GM21723 (cell line): ENCODE data around the gene SSBP4.

Experiments used
- ATAC-seq: cut with Tn5 transposase; IDR thresholded peaks from one replicate; pipeline ENCODE4 v1.9.1; 2021; ENCODE audit warnings: mild to moderate bottlenecking, moderate library complexity; ENCODE audit not compliant: unreplicated experiment

Gene SSBP4

DNA sequence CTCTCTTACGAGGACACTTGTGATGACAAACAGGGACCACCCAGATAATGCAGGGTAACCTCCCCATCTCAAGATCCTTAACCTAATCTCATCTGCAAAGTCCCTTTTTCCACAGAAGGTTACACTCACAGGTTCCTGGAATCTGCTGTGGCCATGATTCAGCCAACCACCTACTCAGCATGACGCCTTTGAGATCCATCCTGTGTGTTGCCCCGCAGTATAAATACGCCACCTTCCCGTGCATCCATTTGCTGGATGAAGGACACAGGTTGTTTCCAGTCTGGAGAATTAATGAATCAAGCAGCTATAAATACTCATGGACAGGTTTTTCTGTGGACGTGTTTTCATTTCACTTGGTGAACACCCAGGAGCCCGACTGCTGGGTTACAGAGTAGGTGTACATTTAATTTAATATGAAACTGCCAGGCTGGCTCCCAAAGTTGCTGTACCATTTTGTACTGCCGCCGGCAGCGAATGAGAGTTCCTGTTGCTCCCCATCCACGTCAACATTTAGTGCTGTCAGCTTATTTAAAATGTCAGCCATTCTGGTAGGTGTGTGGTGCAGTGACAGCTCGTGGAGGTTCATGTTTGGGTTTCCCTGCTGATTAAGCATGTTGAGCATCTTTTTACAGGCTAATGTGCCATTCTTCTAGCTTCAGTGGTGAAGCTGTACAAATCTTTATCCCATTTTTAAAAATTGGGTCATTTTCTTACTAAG, 62.5 kb downstream of the SSBP4 start:
- ATAC-seq = no peak

GRCh38 chr19:18483119-18483890, 64.1 kb downstream of the SSBP4 start:
- ATAC-seq = no peak
